ENCODE results near the gene RAB29.

Gene RAB29

GRCh38 chr1:205767248-205767647 lies 8.0 kb downstream of the RAB29 start:
- TF ChIP-seq FOXP2 (optimal IDR thresholded peaks at IDR 0.05; ENCODE audit: borderline replicate concordance, extremely low read depth, extremely low read length, insufficient read depth): no peak
- TF ChIP-seq SIN3A (IDR thresholded peaks at IDR 0.05; ENCODE audit: borderline replicate concordance, insufficient read depth, low read length): no peak
- TF ChIP-seq TAF1 (IDR thresholded peaks at IDR 0.05; ENCODE audit: borderline replicate concordance, insufficient read depth, low read length): no peak
- no peak for TF ChIP-seq REST (IDR thresholded peaks at IDR 0.05; ENCODE audit: insufficient read depth in 1 of 2, low read depth in 2 of 2, low read length in 2 of 2)
- no peak for TF ChIP-seq POLR2AphosphoS5 (IDR thresholded peaks at IDR 0.05; ENCODE audit: low read depth, low read length)

GRCh38 chr1:205766570-205766969 lies 8.7 kb downstream of the RAB29 start:
- TF ChIP-seq REST (IDR thresholded peaks at IDR 0.05; ENCODE audit: insufficient read depth in 1 of 2, low read depth in 2 of 2, low read length in 2 of 2) (no peak), FOXP2 (optimal IDR thresholded peaks at IDR 0.05; ENCODE audit: borderline replicate concordance, extremely low read depth, extremely low read length, insufficient read depth) (no peak), SIN3A (IDR thresholded peaks at IDR 0.05; ENCODE audit: borderline replicate concordance, insufficient read depth, low read length) (no peak), TAF1 (IDR thresholded peaks at IDR 0.05; ENCODE audit: borderline replicate concordance, insufficient read depth, low read length) (no peak), POLR2AphosphoS5 (IDR thresholded peaks at IDR 0.05; ENCODE audit: low read depth, low read length) (no peak)

- TF ChIP-seq FOXP2 (optimal IDR thresholded peaks at IDR 0.05; ENCODE audit: borderline replicate concordance, extremely low read depth, extremely low read length, insufficient read depth) (no peak), SIN3A (IDR thresholded peaks at IDR 0.05; ENCODE audit: borderline replicate concordance, insufficient read depth, low read length) (no peak), REST (IDR thresholded peaks at IDR 0.05; ENCODE audit: insufficient read depth in 1 of 2, low read depth in 2 of 2, low read length in 2 of 2) (no peak), POLR2AphosphoS5 (IDR thresholded peaks at IDR 0.05; ENCODE audit: low read depth, low read length) (no peak), TAF1 (IDR thresholded peaks at IDR 0.05; ENCODE audit: borderline replicate concordance, insufficient read depth, low read length) (no peak)
Observed at GRCh38 chr1:205766038-205766437, 9.2 kb downstream of the RAB29 start.

- TF ChIP-seq POLR2AphosphoS5 (IDR thresholded peaks at IDR 0.05; ENCODE audit: low read depth, low read length): no peak
- TF ChIP-seq FOXP2 (optimal IDR thresholded peaks at IDR 0.05; ENCODE audit: borderline replicate concordance, extremely low read depth, extremely low read length, insufficient read depth): no peak
- TF ChIP-seq REST (IDR thresholded peaks at IDR 0.05; ENCODE audit: insufficient read depth in 1 of 2, low read depth in 2 of 2, low read length in 2 of 2): no peak
- TF ChIP-seq SIN3A (IDR thresholded peaks at IDR 0.05; ENCODE audit: borderline replicate concordance, insufficient read depth, low read length): no peak
- no peak for TF ChIP-seq TAF1 (IDR thresholded peaks at IDR 0.05; ENCODE audit: borderline replicate concordance, insufficient read depth, low read length)
Observed at GRCh38 chr1:205764578-205764977, 10.7 kb downstream of the RAB29 start.

GRCh38 chr1:205763980-205764379 lies 11.3 kb downstream of the RAB29 start:
- no peak for TF ChIP-seq SIN3A (IDR thresholded peaks at IDR 0.05; ENCODE audit: borderline replicate concordance, insufficient read depth, low read length)
